CD4-positive, alpha-beta memory T cell (primary cell): ENCODE data around the gene ZRANB2. TPM values are rescaled to one million over a fixed set of nuclear protein-coding genes. Genes with fewer than 3 reads are reported as not detected.
A peak's percentile ranks its signal among the peaks of the same experiment; 100 is the strongest.

Experiments
- CTCF ChIA-PET: fragments of 350-600 bp; sonication (Branson Sonifier 250); formaldehyde crosslinking; loops from one replicate; lab custom pipeline; 2021; ENCODE audit warnings: inconsistent platforms; ENCODE audit not compliant: partially characterized antibody; lab: Charles Lee
- POLR2A ChIA-PET: fragments of 350-600 bp; sonication (Branson Sonifier 250); formaldehyde crosslinking; loops from one replicate; lab custom pipeline; 2021; ENCODE audit not compliant: partially characterized antibody; lab: Charles Lee
- DNase-seq, 5 donors: peaks; one replicate each; pipeline versions ENCODE4 v3.0.0 to v3.0.0-alpha.2; 2020 to 2022; ENCODE audit warnings: mixed read lengths in 1 of 5
- H3K27ac ChIP-seq: one replicate; pipeline ENCODE4 v1.7.0; 2013; ENCODE audit warnings: low read depth, low read length
- H3K27me3 ChIP-seq: 2 replicates; pipeline ENCODE4 v1.7.0; 2013; ENCODE audit warnings: mild to moderate bottlenecking, low read length, moderate library complexity; ENCODE audit not compliant: insufficient read depth
- H3K36me3 ChIP-seq: 2 replicates; pipeline ENCODE4 v1.7.0; 2013; ENCODE audit warnings: mild to moderate bottlenecking, low read length, moderate library complexity; ENCODE audit not compliant: insufficient read depth
- H3K4me1 ChIP-seq: 2 replicates; pipeline ENCODE4 v1.7.0; 2013; ENCODE audit warnings: mild to moderate bottlenecking, low read length, moderate library complexity; ENCODE audit not compliant: insufficient read depth
- H3K4me3 ChIP-seq, 2 donors: one replicate each; pipeline ENCODE4 v1.7.0; 2013; ENCODE audit warnings: low read length in 2 of 2, mild to moderate bottlenecking in 1 of 2
- H3K9me3 ChIP-seq, 2 donors: one replicate each; pipeline ENCODE4 v1.7.0; 2013; ENCODE audit warnings: low read length in 2 of 2, control low read depth in 1 of 2; ENCODE audit not compliant: control insufficient read depth in 1 of 2
- H3K27ac Mint-ChIP-seq, 7 donors: one replicate each; pipeline ENCODE4 v1.8.0; 2020 to 2021; ENCODE audit warnings: mixed read lengths in 7 of 7, mild to moderate bottlenecking in 6 of 7, inconsistent platforms in 3 of 7, moderate library complexity in 3 of 7
- H3K27me3 Mint-ChIP-seq, 2 donors: one replicate each; pipeline ENCODE4 v1.8.0; 2020 to 2021; ENCODE audit warnings: mixed read lengths in 2 of 2
- H3K36me3 Mint-ChIP-seq, 2 donors: one replicate each; pipeline ENCODE4 v1.8.0; 2020 to 2021; ENCODE audit warnings: mixed read lengths in 2 of 2, inconsistent platforms in 1 of 2, mild to moderate bottlenecking in 1 of 2
- H3K4me1 Mint-ChIP-seq, 4 donors: one replicate each; pipeline ENCODE4 v1.8.0; 2020 to 2021; ENCODE audit warnings: mixed read lengths in 4 of 4, mild to moderate bottlenecking in 1 of 4
- H3K4me3 Mint-ChIP-seq, 8 donors: one replicate each; pipeline ENCODE4 v1.8.0; 2020 to 2021; ENCODE audit warnings: mixed read lengths in 8 of 8, mild to moderate bottlenecking in 7 of 8, moderate library complexity in 6 of 8, inconsistent platforms in 3 of 8
- H3K9me3 Mint-ChIP-seq, 8 donors: one replicate each; pipeline ENCODE4 v1.8.0; 2020 to 2021; ENCODE audit warnings: mixed read lengths in 8 of 8, mild to moderate bottlenecking in 5 of 8, inconsistent platforms in 3 of 8, moderate library complexity in 1 of 8
- intact Hi-C: fragments of 100-400 bp; cut with micrococcal nuclease; formaldehyde crosslinking; loops from one replicate; pipeline ENCODE4 v1.15.1; 2023
- microRNA-seq: library from miRNA; unstranded; fragments of <30 nt; microRNA quantifications from one replicate; pipeline ENCODE4 v1.2.0, GENCODE V29; 2021; ENCODE audit warnings: borderline replicate concordance, borderline number of aligned reads, borderline microRNAs expressed, mixed read lengths
- polyA plus RNA-seq, 2 donors: library from polyadenylated mRNA; unstranded; fragments of 300-500 nt; fragmentation: Illumina TruSeq; gene quantifications; one replicate each; pipeline ENCODE4 v1.2.3, GENCODE V29; 2021
- total RNA-seq, 2 experiments: library from RNA; stranded (reverse); gene quantifications; one replicate each; pipeline ENCODE4 v1.2.3, GENCODE V29; 2021

Gene ZRANB2
- total and polyA plus RNA-seq, 4 experiments from 2014 or later: 45.5 to 159 (median 104) TPM

DNA sequence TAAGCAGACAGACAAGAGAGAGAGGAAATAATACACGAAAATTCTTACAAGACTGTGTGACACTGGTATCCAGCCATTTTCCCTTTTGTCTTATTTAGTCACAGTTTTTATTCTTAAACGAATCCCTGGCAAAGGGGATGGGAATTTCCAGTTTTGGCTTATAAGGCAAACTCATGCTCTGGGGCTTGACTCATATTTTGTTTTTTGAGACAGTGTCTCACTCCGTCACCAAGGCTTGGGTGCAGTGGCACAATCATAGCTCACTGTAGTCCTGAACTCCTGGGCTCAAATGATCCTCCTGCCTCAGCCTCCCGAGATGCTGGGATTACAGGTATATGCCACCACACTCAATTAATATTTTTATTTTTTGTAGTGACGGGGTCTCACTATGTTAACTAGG lies 65.1 kb downstream of the ZRANB2 start:
- H3K27ac Mint-ChIP-seq: no peak overlapping the region
- H3K4me1 Mint-ChIP-seq: no peaks in the 10 kb centered on the region
- no peak overlapping the region for H3K4me3 Mint-ChIP-seq
- Histone ChIP-seq H3K4me3 (no peak overlapping the region), H3K27ac (no peak overlapping the region), H3K36me3 (no peaks in the 10 kb centered on the region), H3K4me1 (no peaks in the 10 kb centered on the region), H3K9me3 (no peaks in the 10 kb centered on the region), H3K27me3 (no peaks in the 10 kb centered on the region)
- CTCF ChIA-PET: no interaction called here
- H3K36me3 Mint-ChIP-seq: no peaks in the 10 kb centered on the region
- DNase-seq: no peak
- H3K9me3 Mint-ChIP-seq: no peaks in the 10 kb centered on the region
- POLR2A ChIA-PET: no interaction called here
- intact Hi-C loops: no loop called here
- peaks cover 5 to 12% of the 10 kb centered on the region in 2 donors for H3K27me3 Mint-ChIP-seq

DNA sequence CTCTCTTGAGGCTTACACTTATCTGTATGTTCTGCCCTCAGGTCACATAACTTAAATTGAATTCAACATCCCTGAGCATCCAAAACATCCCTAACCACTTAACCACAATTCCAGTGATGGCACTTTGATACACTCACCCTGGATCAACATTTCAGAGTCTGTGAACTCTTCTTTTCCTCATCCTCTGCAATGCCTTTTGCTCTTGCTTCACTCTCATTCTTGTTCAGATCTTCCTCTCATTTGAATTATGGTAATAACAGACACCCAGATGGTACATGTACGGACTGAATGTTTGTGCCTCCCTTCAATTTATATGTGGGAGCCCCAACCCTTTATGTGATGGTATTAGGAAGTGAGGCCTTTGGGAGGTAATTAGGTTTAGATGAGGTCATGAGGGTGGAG lies 66.7 kb downstream of the ZRANB2 start:
- H3K27ac ChIP-seq: no peak overlapping the region
- Mint-ChIP-seq H3K4me3 (no peak overlapping the region), H3K27me3 (peaks cover 5 to 12% of the 10 kb centered on the region in 2 donors), H3K36me3 (no peaks in the 10 kb centered on the region), H3K9me3 (no peaks in the 10 kb centered on the region), H3K4me1 (no peaks in the 10 kb centered on the region), H3K27ac (no peak overlapping the region)
- DNase-seq: no peak
- no peaks in the 10 kb centered on the region for H3K4me1 ChIP-seq
- no peak overlapping the region for H3K4me3 ChIP-seq
- H3K9me3 ChIP-seq: no peaks in the 10 kb centered on the region
- POLR2A ChIA-PET: no interaction called here
- no peaks in the 10 kb centered on the region for H3K36me3 ChIP-seq
- intact Hi-C loops: no loop called here
- CTCF ChIA-PET: no interaction called here
- no peaks in the 10 kb centered on the region for H3K27me3 ChIP-seq

Small RNAs within 50 kb of the gene (microRNA-seq; reads per million reads assigned to microRNA genes)
- gene MIR186: 1,733 reads per million, percentile 92 among the genes with 10 or more reads in this experiment

Other genes starting within 250 kb of the ZRANB2 start
- not detected for gene PTGER3, start 33.2 kb downstream of the ZRANB2 start, total RNA-seq
- gene PTGER3, start 33.2 kb downstream of the ZRANB2 start, polyA plus RNA-seq: under 1 TPM in 1 of 2 donors, not detected in 1; 0.20 TPM